Keratinocyte (primary cell): ENCODE data around the gene CRTC1. TPM values are rescaled to one million over a fixed set of nuclear protein-coding genes. Genes with fewer than 3 reads are reported as not detected.

Source experiments
- DNase-seq: peaks from one replicate; pipeline ENCODE4 v3.0.0-alpha.2; 2011; ENCODE audit warnings: low read depth, missing footprints, low spot score
- FAIRE-seq: peaks from 2 replicates; lab custom pipeline; 2011; peaks lifted over from hg19 to GRCh38; lab: Jason Lieb, UNC
- H2AFZ ChIP-seq: 2 replicates; pipeline ENCODE4 v1.6.0; 2012; ENCODE audit warnings: low read length, control low read depth, inconsistent platforms; ENCODE audit not compliant: control insufficient read depth
- H3K27ac ChIP-seq: 2 replicates; pipeline ENCODE4 v1.5.1; 2011; ENCODE audit warnings: low read length; ENCODE audit not compliant: control insufficient read depth, insufficient read depth
- H3K27me3 ChIP-seq: 3 replicates; pipeline ENCODE4 v1.6.0; 2011; ENCODE audit warnings: low read length; ENCODE audit not compliant: control insufficient read depth, insufficient read depth; ENCODE audit errors: extremely low read depth
- H3K36me3 ChIP-seq, 2 experiments: 2 replicates in 1 of 2; 3 replicates in 1 of 2; pipeline ENCODE4 v1.5.1; 2011; ENCODE audit warnings: low read length in 2 of 2, mild to moderate bottlenecking in 1 of 2; ENCODE audit not compliant: control insufficient read depth in 2 of 2, insufficient read depth in 2 of 2; ENCODE audit errors: extremely low read depth in 1 of 2
- H3K4me1 ChIP-seq: 3 replicates; pipeline ENCODE4 v1.5.1; 2011; ENCODE audit warnings: low read length; ENCODE audit not compliant: control insufficient read depth, insufficient read depth; ENCODE audit errors: extremely low read depth
- H3K4me2 ChIP-seq: 3 replicates; pipeline ENCODE4 v1.6.0; 2011; ENCODE audit warnings: low read depth, low read length; ENCODE audit not compliant: control insufficient read depth, insufficient read depth; ENCODE audit errors: extremely low read depth
- H3K4me3 ChIP-seq, 3 experiments: fragments of 200-600 bp in 1 of 3; sonication (generic) in 1 of 3; 2 replicates in 2 of 3; 3 replicates in 1 of 3; pipeline ENCODE4 v1.5.1; 2011 to 2016; ENCODE audit warnings: low read length in 3 of 3, mild to moderate bottlenecking in 3 of 3, control low read depth in 2 of 3, inconsistent platforms in 1 of 3, low read depth in 1 of 3, mixed read lengths in 1 of 3, mixed run types in 1 of 3, moderate library complexity in 1 of 3; ENCODE audit not compliant: control insufficient read depth in 2 of 3, insufficient read depth in 2 of 3; ENCODE audit errors: extremely low read depth in 1 of 3
- H3K79me2 ChIP-seq: 2 replicates; pipeline ENCODE4 v1.6.0; 2012; ENCODE audit warnings: low read length; ENCODE audit not compliant: control insufficient read depth, insufficient read depth
- H3K9ac ChIP-seq: 3 replicates; pipeline ENCODE4 v1.6.0; 2011; ENCODE audit warnings: low read length; ENCODE audit not compliant: control insufficient read depth, insufficient read depth; ENCODE audit errors: extremely low read depth
- H3K9me1 ChIP-seq: 3 replicates; pipeline ENCODE4 v1.6.0; 2011; ENCODE audit warnings: low read length; ENCODE audit not compliant: control insufficient read depth, insufficient read depth; ENCODE audit errors: extremely low read depth
- H3K9me3 ChIP-seq: 2 replicates; pipeline ENCODE4 v1.5.1; 2012; ENCODE audit warnings: low read depth, low read length; ENCODE audit not compliant: control insufficient read depth
- H4K20me1 ChIP-seq: 3 replicates; pipeline ENCODE4 v1.6.0; 2011; ENCODE audit warnings: low read length; ENCODE audit not compliant: control insufficient read depth, insufficient read depth; ENCODE audit errors: extremely low read depth
- CTCF ChIP-seq, 3 experiments: IDR thresholded peaks in 1 of 3; conservative IDR thresholded peaks in 1 of 3; optimal IDR thresholded peaks in 1 of 3; 2 replicates in 2 of 3; 3 replicates in 1 of 3; pipeline versions ENCODE3 to v1.5.1; 2011; ENCODE audit warnings: low read length in 3 of 3, mild to moderate bottlenecking in 3 of 3, moderate library complexity in 2 of 3, control low read depth in 1 of 3, inconsistent platforms in 1 of 3; ENCODE audit not compliant: insufficient read depth in 2 of 3; ENCODE audit errors: extremely low read depth in 1 of 3
- EZH2 ChIP-seq: IDR thresholded peaks from one replicate; pipeline ENCODE4 v1.6.1; 2012; ENCODE audit warnings: inconsistent platforms, mild to moderate bottlenecking, low read length, moderate library complexity
- dilution Hi-C: fragments of 300-500 bp; cut with MboI; formaldehyde crosslinking; loops from one replicate; pipeline ENCODE4 v1.7.0; 2020; ENCODE audit warnings: low sequenced_read_pairs; ENCODE audit not compliant: extremely low pct_ligation_motif_present
- polyA plus RNA-seq, 5 experiments: library from polyadenylated mRNA; depleted of rRNA in 3 of 5; stranded (reverse) in 3 of 5; stranded (forward) in 1 of 5; unstranded in 1 of 5; fragments of >200 nt; gene quantifications; 1 replicate in 1 of 5; 2 replicates in 3 of 5; 3 replicates in 1 of 5; pipeline versions ENCODE4 v1.2.1 to v1.2.3, GENCODE V29; 2011 to 2012; ENCODE audit warnings: missing spikeins in 2 of 5, low read depth in 1 of 5, low replicate concordance in 1 of 5

The CRTC1 gene
- polyA plus RNA-seq, 1 donor (not counting 4 experiments of a cell fraction or from before 2014, with no cell fraction given): 0.54 TPM

- Histone ChIP-seq H3K36me3 (no peaks in the 10 kb centered on the region), H3K9me1 (no peaks in the 10 kb centered on the region), H3K27ac (no peak overlapping the region), H3K9ac (no peak overlapping the region), H3K9me3 (no peaks in the 10 kb centered on the region), H3K4me3 (no peak overlapping the region), H4K20me1 (no peaks in the 10 kb centered on the region), H3K27me3 (peaks cover 40% of the 10 kb centered on the region), H2AFZ (no peak overlapping the region), H3K79me2 (no peaks in the 10 kb centered on the region), H3K4me1 (no peaks in the 10 kb centered on the region), H3K4me2 (no peak overlapping the region)
- FAIRE-seq (no peak), DNase-seq (no peak)
- dilution Hi-C loops: no loop called here
- TF ChIP-seq EZH2: no peak
- no peak for TF ChIP-seq CTCF (optimal IDR thresholded peaks at IDR 0.05 in 1 of 3, IDR thresholded peaks at IDR 0.05 in 1 of 3, conservative IDR thresholded peaks at IDR 0.05 in 1 of 3; ENCODE audit: extremely low read depth in 1 of 3, insufficient read depth in 2 of 3, low read length in 3 of 3)
These were observed 99.2 kb downstream of the CRTC1 start for GRCh38 chr19:18782559-18783225.

- Histone ChIP-seq H3K4me1 (no peaks in the 10 kb centered on the region), H3K27ac (no peak overlapping the region), H3K9me3 (no peaks in the 10 kb centered on the region), H3K9ac (no peak overlapping the region), H3K9me1 (no peaks in the 10 kb centered on the region), H2AFZ (no peak overlapping the region), H3K27me3 (peaks cover 55% of the 10 kb centered on the region), H3K4me2 (no peak overlapping the region), H3K4me3 (no peak overlapping the region), H3K36me3 (no peaks in the 10 kb centered on the region), H3K79me2 (no peaks in the 10 kb centered on the region), H4K20me1 (no peaks in the 10 kb centered on the region)
- FAIRE-seq (no peak), DNase-seq (no peak)
- no peak for TF ChIP-seq EZH2
- TF ChIP-seq CTCF (optimal IDR thresholded peaks at IDR 0.05 in 1 of 3, IDR thresholded peaks at IDR 0.05 in 1 of 3, conservative IDR thresholded peaks at IDR 0.05 in 1 of 3; ENCODE audit: extremely low read depth in 1 of 3, insufficient read depth in 2 of 3, low read length in 3 of 3): no peak
- dilution Hi-C loops: no loop called here
These were observed 100.7 kb downstream of the CRTC1 start for GRCh38 chr19:18783958-18784785.
